Liver (tissue), 3 donors: ENCODE measurements around the gene TTC7B.

ENCODE experiments used
- FOXA1 ChIP-seq: IDR thresholded peaks from 2 replicates; pipeline ENCODE4 v1.6.1; 2016; ENCODE audit warnings: antibody characterized with exemption
- GABPA ChIP-seq, 2 donors: IDR thresholded peaks in 1 of 2; conservative IDR thresholded peaks in 1 of 2; 2 replicates each; pipeline ENCODE4 v1.6.1; 2016; ENCODE audit warnings: antibody characterized with exemption in 2 of 2, mild to moderate bottlenecking in 1 of 2, moderate library complexity in 1 of 2
- HNF4G ChIP-seq: IDR thresholded peaks from 2 replicates; pipeline ENCODE4 v1.6.1; 2016; ENCODE audit warnings: antibody characterized with exemption
- RAD21 ChIP-seq, 2 donors: IDR thresholded peaks; 2 replicates each; pipeline ENCODE4 v1.6.1; 2016; ENCODE audit warnings: antibody characterized with exemption in 2 of 2, mild to moderate bottlenecking in 2 of 2
- REST ChIP-seq: IDR thresholded peaks from 2 replicates; pipeline ENCODE4 v1.6.1; 2016; ENCODE audit warnings: antibody characterized with exemption, mild to moderate bottlenecking
- RXRA ChIP-seq, 2 donors: IDR thresholded peaks; 2 replicates each; pipeline ENCODE4 v1.6.1; 2017 to 2018; ENCODE audit warnings: antibody characterized with exemption in 2 of 2, mild to moderate bottlenecking in 1 of 2
- SP1 ChIP-seq: IDR thresholded peaks from 2 replicates; pipeline ENCODE4 v1.6.1; 2018; ENCODE audit warnings: antibody characterized with exemption, mild to moderate bottlenecking
- TAF1 ChIP-seq: conservative IDR thresholded peaks from 2 replicates; pipeline ENCODE4 v1.6.1; 2016; ENCODE audit warnings: antibody characterized with exemption, mild to moderate bottlenecking
- TF ChIP-seq, protein P1 (sequence below): fragments of 150-350 bp; IDR thresholded peaks from 2 replicates; pipeline ENCODE4 v1.5.1; 2017; ENCODE audit warnings: improper control_type of control experiment, low read depth, low read length; ENCODE audit not compliant: missing input control
- TF ChIP-seq, protein P2 (sequence below): IDR thresholded peaks from 2 replicates; pipeline ENCODE4 v1.6.1; 2016; ENCODE audit warnings: antibody characterized with exemption
- TF ChIP-seq, protein P3 (sequence below): IDR thresholded peaks from 2 replicates; pipeline ENCODE4 v1.6.1; 2016; ENCODE audit warnings: antibody characterized with exemption
- donor health status: healthy.
- donor health status: healthy.

- TF ChIP-seq REST (no peak), HNF4G (no peak), RXRA (IDR thresholded peaks at IDR 0.05) (no peak), GABPA (IDR thresholded peaks at IDR 0.05 in 1 of 2, conservative IDR thresholded peaks at IDR 0.05 in 1 of 2) (no peak), RAD21 (IDR thresholded peaks at IDR 0.05) (no peak), FOXA1 (no peak), TAF1 (no peak), SP1 (no peak)
- TF ChIP-seq, protein P1, sequence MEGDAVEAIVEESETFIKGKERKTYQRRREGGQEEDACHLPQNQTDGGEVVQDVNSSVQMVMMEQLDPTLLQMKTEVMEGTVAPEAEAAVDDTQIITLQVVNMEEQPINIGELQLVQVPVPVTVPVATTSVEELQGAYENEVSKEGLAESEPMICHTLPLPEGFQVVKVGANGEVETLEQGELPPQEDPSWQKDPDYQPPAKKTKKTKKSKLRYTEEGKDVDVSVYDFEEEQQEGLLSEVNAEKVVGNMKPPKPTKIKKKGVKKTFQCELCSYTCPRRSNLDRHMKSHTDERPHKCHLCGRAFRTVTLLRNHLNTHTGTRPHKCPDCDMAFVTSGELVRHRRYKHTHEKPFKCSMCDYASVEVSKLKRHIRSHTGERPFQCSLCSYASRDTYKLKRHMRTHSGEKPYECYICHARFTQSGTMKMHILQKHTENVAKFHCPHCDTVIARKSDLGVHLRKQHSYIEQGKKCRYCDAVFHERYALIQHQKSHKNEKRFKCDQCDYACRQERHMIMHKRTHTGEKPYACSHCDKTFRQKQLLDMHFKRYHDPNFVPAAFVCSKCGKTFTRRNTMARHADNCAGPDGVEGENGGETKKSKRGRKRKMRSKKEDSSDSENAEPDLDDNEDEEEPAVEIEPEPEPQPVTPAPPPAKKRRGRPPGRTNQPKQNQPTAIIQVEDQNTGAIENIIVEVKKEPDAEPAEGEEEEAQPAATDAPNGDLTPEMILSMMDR, result no peak
- TF ChIP-seq, protein P2, sequence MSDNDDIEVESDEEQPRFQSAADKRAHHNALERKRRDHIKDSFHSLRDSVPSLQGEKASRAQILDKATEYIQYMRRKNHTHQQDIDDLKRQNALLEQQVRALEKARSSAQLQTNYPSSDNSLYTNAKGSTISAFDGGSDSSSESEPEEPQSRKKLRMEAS, result no peak
- TF ChIP-seq, protein P3, sequence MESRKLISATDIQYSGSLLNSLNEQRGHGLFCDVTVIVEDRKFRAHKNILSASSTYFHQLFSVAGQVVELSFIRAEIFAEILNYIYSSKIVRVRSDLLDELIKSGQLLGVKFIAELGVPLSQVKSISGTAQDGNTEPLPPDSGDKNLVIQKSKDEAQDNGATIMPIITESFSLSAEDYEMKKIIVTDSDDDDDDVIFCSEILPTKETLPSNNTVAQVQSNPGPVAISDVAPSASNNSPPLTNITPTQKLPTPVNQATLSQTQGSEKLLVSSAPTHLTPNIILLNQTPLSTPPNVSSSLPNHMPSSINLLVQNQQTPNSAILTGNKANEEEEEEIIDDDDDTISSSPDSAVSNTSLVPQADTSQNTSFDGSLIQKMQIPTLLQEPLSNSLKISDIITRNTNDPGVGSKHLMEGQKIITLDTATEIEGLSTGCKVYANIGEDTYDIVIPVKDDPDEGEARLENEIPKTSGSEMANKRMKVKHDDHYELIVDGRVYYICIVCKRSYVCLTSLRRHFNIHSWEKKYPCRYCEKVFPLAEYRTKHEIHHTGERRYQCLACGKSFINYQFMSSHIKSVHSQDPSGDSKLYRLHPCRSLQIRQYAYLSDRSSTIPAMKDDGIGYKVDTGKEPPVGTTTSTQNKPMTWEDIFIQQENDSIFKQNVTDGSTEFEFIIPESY, result no peak
These were observed 84.1 kb downstream of the TTC7B start for GRCh38 chr14:90732139-90732538.
